ENCODE data around the gene IL3RA.
"Not testable (repeated sequence)": the region's sequence is repeated elsewhere in the genome, so short reads cannot be mapped to it uniquely, and the experiment has no call there.

IL3RA gene

DNA sequence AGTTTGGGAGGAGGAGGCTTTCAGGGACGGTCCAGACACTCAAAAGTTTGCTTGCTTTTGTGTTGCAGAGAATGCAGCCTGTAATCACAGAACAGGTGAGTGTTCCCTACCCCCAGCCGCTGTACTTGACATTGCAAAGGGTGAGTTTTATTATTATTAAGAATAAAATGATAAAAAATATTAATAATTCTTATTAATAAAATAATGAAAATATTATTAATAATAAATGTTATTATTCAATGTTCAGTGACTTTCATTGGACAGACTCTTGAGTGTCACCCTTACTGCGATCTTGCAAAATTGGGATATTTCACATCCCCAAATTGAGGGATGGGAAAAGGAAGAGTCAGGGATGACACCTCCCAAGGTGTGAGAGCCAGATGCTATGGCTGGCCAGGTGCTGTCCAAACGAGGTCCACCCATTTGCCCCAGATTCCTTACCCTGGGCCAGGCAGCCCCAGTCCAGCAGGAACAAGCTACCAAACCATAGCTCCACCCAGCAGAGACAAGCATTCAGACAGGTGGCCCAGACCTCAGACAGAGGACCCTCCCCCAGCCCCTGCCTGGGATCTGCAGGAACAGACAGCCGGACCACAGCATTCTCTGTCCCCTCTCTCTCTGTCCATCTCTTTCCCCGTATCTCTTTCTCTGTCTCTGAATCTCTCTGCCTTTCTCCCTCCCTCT is 22.4 kb downstream of the IL3RA start:
- no peak overlapping the region for H3K27ac ChIP-seq (ENCODE audit: low read depth, low read length)
- no peaks in the 10 kb centered on the region for H3K27me3 ChIP-seq (ENCODE audit: insufficient read depth, low read length)
- no peaks in the 10 kb centered on the region for H3K79me2 ChIP-seq (ENCODE audit: control insufficient read depth, insufficient read depth, low read length, unreplicated experiment)
- no peaks in the 10 kb centered on the region for H3K4me1 ChIP-seq (ENCODE audit: control insufficient read depth, insufficient read depth, low read length, unreplicated experiment)
- H3K36me3 ChIP-seq (ENCODE audit: insufficient read depth, low read length) = no peaks in the 10 kb centered on the region
- no peak overlapping the region for H2AFZ ChIP-seq (ENCODE audit: low read length, unreplicated experiment)
- H3K4me3 ChIP-seq (ENCODE audit: low read depth, low read length) = no peak overlapping the region

DNA sequence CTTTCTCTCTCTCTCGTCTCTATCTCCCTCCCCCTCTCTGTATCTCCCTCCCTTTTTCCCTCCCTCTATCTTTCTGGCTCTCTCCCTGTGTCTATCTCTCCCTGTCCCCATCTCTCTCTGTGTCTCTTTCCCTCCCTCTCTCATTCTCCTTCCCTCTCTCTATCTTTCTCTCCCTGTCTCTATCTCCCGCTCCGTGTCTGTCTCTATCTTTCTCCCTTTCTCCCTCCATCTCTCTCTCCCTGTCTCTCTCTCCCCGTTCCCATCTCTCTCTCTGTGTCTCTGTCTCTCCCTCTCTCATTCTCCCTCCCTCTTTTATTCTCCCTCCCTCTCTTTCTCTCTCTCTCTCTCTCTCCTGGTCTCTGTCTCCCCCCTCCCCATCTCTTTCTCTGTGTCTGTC is 22.9 kb downstream of the IL3RA start:
- H3K36me3 ChIP-seq (ENCODE audit: insufficient read depth, low read length) = no peaks in the 10 kb centered on the region
- no peaks in the 10 kb centered on the region for H3K4me1 ChIP-seq (ENCODE audit: control insufficient read depth, insufficient read depth, low read length, unreplicated experiment)
- H3K27ac ChIP-seq (ENCODE audit: low read depth, low read length) = no peak overlapping the region
- no peak overlapping the region for H2AFZ ChIP-seq (ENCODE audit: low read length, unreplicated experiment)
- H3K27me3 ChIP-seq (ENCODE audit: insufficient read depth, low read length) = no peaks in the 10 kb centered on the region
- H3K4me3 ChIP-seq (ENCODE audit: low read depth, low read length) = no peak overlapping the region
- no peaks in the 10 kb centered on the region for H3K79me2 ChIP-seq (ENCODE audit: control insufficient read depth, insufficient read depth, low read length, unreplicated experiment)

DNA sequence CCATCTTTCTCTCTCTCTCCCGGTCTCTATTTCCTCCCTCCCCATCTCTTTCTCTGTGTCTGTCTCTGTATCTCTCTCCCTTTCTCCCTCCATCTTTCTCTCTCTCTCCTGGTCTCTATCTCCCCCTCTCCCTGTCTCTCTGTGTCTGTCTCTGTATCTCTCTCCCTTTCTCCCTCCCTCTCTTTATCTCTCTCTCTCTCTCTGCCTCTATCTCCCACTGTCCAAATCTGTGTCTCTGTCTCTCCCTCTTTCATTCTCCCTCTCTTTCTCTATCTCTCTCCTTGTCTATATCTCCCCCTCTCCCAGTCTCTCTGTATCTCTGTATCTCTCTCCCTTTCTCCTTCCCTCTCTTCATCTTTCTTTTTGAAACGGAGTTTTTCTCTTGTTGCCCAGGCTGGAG is 23.6 kb downstream of the IL3RA start:
- H3K4me1 ChIP-seq (ENCODE audit: control insufficient read depth, insufficient read depth, low read length, unreplicated experiment) = no peaks in the 10 kb centered on the region

DNA sequence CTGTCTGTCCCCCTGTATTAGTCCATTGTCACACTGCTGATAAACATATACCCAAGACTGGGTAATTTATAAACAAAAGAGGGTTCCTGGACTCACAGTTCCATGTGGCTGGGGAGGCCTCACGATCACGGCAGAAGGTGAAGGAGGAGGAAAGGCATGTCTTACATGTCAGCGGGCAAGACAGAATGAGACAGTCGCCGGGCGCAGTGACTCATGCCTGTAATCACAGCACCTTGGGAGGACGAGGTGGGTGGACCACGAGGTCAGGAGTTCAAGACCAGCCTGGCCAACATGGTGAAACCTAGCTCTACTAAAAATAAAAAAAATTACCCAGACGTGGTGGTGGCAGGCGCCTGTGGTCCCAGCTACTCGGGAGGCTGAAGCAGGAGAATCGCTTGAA is 24.7 kb downstream of the IL3RA start:
- Histone ChIP-seq H2AFZ (ENCODE audit: low read length, unreplicated experiment) (no peak overlapping the region), H3K36me3 (ENCODE audit: insufficient read depth, low read length) (no peaks in the 10 kb centered on the region), H3K4me1 (ENCODE audit: control insufficient read depth, insufficient read depth, low read length, unreplicated experiment) (no peaks in the 10 kb centered on the region), H3K4me3 (ENCODE audit: low read depth, low read length) (no peak overlapping the region), H3K27ac (ENCODE audit: low read depth, low read length) (no peak overlapping the region), H3K27me3 (ENCODE audit: insufficient read depth, low read length) (no peaks in the 10 kb centered on the region), H3K79me2 (ENCODE audit: control insufficient read depth, insufficient read depth, low read length, unreplicated experiment) (no peaks in the 10 kb centered on the region)

More for the DNA sequence above, 23.6 kb downstream of the IL3RA start:
- Histone ChIP-seq H3K27me3 (ENCODE audit: insufficient read depth, low read length) (no peaks in the 10 kb centered on the region), H3K36me3 (ENCODE audit: insufficient read depth, low read length) (no peaks in the 10 kb centered on the region), H3K79me2 (ENCODE audit: control insufficient read depth, insufficient read depth, low read length, unreplicated experiment) (no peaks in the 10 kb centered on the region), H3K4me3 (ENCODE audit: low read depth, low read length) (no peak overlapping the region), H2AFZ (ENCODE audit: low read length, unreplicated experiment) (no peak overlapping the region), H3K27ac (ENCODE audit: low read depth, low read length) (no peak overlapping the region)

DNA sequence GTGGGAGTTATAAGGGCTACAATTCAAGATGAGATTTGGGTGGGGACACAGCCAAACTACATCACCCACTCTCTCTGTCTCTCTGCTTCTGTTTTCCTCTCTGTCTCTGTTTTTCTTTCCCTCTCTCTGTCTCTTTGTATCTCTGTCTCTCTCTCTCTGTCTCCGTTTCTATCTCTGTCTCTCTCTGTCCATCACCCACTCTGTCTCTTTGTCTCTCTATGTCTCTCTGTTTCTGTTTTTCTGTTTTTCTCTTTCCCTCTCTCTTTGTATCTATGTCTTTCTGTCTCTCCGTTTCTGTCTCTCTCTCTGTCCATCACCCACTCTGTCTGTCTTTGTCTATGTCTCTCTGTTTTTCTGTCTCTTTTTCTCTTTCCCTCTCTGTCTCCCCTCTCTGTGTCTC is 25.3 kb downstream of the IL3RA start:
- no peaks in the 10 kb centered on the region for H3K79me2 ChIP-seq (ENCODE audit: control insufficient read depth, insufficient read depth, low read length, unreplicated experiment)
- no peak overlapping the region for H3K27ac ChIP-seq (ENCODE audit: low read depth, low read length)
- no peaks in the 10 kb centered on the region for H3K4me1 ChIP-seq (ENCODE audit: control insufficient read depth, insufficient read depth, low read length, unreplicated experiment)
- no peaks in the 10 kb centered on the region for H3K36me3 ChIP-seq (ENCODE audit: insufficient read depth, low read length)
- H3K4me3 ChIP-seq (ENCODE audit: low read depth, low read length) = no peak overlapping the region
- no peaks in the 10 kb centered on the region for H3K27me3 ChIP-seq (ENCODE audit: insufficient read depth, low read length)
- no peak overlapping the region for H2AFZ ChIP-seq (ENCODE audit: low read length, unreplicated experiment)

DNA sequence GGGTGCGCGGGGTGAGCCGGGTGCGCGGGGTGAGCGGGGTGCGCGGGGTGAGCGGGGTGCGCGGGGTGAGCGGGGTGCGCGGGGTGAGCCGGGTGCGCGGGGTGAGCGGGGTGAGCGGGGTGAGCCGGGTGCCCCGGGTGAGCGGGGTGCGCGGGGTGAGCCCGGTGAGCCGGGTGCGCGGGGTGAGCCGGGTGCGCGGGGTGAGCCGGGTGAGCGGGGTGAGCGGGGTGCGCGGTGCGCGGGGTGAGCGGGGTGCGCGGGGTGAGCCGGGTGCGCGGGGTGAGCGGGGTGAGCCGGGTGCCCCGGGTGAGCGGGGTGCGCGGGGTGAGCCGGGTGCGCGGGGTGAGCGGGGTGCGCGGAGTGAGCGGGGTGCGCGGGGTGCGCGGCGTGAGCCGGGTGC is 29.8 kb downstream of the IL3RA start:
- H2AFZ ChIP-seq (ENCODE audit: low read length, unreplicated experiment); H3K36me3 ChIP-seq (ENCODE audit: insufficient read depth, low read length); H3K27ac ChIP-seq (ENCODE audit: low read depth, low read length); H3K27me3 ChIP-seq (ENCODE audit: insufficient read depth, low read length); H3K4me3 ChIP-seq (ENCODE audit: low read depth, low read length); H3K79me2 ChIP-seq (ENCODE audit: control insufficient read depth, insufficient read depth, low read length, unreplicated experiment); H3K4me1 ChIP-seq (ENCODE audit: control insufficient read depth, insufficient read depth, low read length, unreplicated experiment): not testable (repeated sequence)

DNA sequence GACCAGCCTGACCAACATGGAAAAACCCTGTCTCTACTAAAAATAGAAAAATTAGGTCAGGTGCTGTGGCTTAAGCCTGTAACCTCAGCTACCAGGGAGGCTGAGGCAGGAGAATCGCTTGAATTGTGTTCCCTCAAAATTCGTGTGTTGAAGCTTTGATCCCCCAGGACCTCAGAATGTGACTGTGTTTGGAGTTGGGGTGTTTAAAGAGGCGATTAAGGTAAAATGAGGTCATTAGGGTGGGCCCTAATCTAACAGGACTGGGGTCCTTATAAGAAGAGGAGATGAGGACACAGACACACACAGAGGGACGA is 31.8 kb downstream of the IL3RA start:
- no peaks in the 10 kb centered on the region for H3K27me3 ChIP-seq (ENCODE audit: insufficient read depth, low read length)
- H3K79me2 ChIP-seq (ENCODE audit: control insufficient read depth, insufficient read depth, low read length, unreplicated experiment) = no peaks in the 10 kb centered on the region
- H3K36me3 ChIP-seq (ENCODE audit: insufficient read depth, low read length) = no peaks in the 10 kb centered on the region
- no peak overlapping the region for H2AFZ ChIP-seq (ENCODE audit: low read length, unreplicated experiment)
- no peak overlapping the region for H3K27ac ChIP-seq (ENCODE audit: low read depth, low read length)
- H3K4me1 ChIP-seq (ENCODE audit: control insufficient read depth, insufficient read depth, low read length, unreplicated experiment) = no peaks in the 10 kb centered on the region
- no peak overlapping the region for H3K4me3 ChIP-seq (ENCODE audit: low read depth, low read length)

DNA sequence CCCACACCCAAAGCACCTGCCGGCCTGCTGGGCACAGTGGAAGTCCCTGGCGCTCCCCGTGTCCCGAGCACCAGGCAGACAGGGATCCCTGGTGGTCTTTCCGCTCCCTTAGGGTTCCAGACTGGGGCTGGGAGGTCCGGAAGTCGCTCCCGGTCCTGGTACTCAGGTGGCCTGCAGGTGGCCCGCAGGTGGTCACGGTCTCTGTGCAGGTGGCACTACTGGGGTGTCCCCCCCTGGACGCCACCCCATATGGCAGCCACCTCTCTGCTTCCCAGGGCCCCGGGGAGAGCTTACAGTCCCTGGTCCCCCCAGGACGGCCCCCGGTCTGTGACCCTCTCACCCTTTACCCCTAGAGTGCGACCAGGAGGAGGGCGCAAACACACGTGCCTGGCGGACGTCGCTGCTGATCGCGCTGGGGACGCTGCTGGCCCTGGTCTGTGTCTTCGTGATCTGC is 41.7 kb downstream of the IL3RA start:
- no peak overlapping the region for H3K27ac ChIP-seq (ENCODE audit: low read depth, low read length)
- H3K4me1 ChIP-seq (ENCODE audit: control insufficient read depth, insufficient read depth, low read length, unreplicated experiment) = peaks cover 5% of the 10 kb centered on the region
- no peak overlapping the region for H2AFZ ChIP-seq (ENCODE audit: low read length, unreplicated experiment)
- no peak overlapping the region for H3K4me3 ChIP-seq (ENCODE audit: low read depth, low read length)
- H3K36me3 ChIP-seq (ENCODE audit: insufficient read depth, low read length) = no peaks in the 10 kb centered on the region
- H3K79me2 ChIP-seq (ENCODE audit: control insufficient read depth, insufficient read depth, low read length, unreplicated experiment) = no peaks in the 10 kb centered on the region
- H3K27me3 ChIP-seq (ENCODE audit: insufficient read depth, low read length) = no peaks in the 10 kb centered on the region

DNA sequence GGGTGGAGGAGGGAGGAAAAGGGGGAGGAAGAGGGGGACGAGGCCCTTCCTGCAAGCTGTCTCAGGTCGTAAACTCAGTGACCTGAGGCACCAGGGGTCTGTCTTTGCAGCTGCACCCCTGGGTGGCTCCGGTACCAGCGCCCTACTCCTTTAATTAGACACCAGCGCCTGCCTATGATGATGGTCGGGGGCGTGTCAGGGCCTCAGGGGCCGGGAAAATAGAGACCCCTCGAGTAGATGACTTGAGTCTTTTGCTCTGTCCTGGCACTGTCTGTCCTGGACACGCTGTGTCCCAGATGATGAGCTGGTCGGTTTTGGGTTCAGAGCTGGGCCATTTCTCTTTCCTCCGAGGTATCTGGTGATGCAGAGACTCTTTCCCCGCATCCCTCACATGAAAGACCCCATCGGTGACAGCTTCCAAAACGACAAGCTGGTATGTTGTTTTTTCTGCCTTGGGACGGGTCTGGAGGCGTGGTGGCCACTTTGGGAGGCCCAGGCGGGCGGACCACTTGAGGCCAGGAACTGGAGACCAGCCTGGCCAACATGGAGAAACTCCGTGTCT is 44.2 kb downstream of the IL3RA start:
- H3K27ac ChIP-seq (ENCODE audit: low read depth, low read length) = no peak overlapping the region
- peaks cover 18% of the 10 kb centered on the region for H3K36me3 ChIP-seq (ENCODE audit: insufficient read depth, low read length)

DNA sequence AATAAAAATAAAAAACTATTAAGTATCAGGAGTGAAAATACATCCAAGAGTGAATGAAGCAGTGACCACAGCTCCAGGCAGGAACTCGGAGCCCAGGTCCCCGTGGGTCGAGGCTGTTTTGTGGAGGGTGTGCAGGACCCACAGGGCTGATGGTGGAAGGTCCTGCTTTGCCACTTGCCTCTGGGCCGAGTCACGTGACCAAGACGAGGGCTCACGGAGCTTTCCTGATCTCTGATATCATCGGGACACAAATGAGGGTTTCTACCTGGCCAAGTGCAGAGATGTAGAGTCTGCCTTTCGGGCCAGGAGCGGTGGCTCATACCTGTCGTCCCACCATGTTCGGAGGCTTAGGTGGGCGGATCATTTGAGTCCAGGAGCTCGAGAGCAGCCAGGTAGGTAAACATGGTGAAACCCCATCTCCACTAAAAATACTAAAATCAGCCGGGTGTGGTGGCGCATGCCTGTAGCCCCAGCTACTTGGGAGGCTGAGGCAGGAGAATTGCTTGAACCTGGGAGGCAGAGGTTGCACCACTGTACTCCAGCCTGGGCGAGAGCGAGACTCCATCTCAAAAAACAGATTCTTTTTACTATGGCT is 48.2 kb downstream of the IL3RA start:
- no peak overlapping the region for H3K27ac ChIP-seq (ENCODE audit: low read depth, low read length)
- H3K79me2 ChIP-seq (ENCODE audit: control insufficient read depth, insufficient read depth, low read length, unreplicated experiment) = peaks cover 41% of the 10 kb centered on the region
- no peak overlapping the region for H2AFZ ChIP-seq (ENCODE audit: low read length, unreplicated experiment)
- H3K27me3 ChIP-seq (ENCODE audit: insufficient read depth, low read length) = no peaks in the 10 kb centered on the region
- no peak overlapping the region for H3K4me3 ChIP-seq (ENCODE audit: low read depth, low read length)
- peaks cover 55% of the 10 kb centered on the region for H3K36me3 ChIP-seq (ENCODE audit: insufficient read depth, low read length)
- H3K4me1 ChIP-seq (ENCODE audit: control insufficient read depth, insufficient read depth, low read length, unreplicated experiment) = peaks cover 20% of the 10 kb centered on the region

More for the DNA sequence above, 44.2 kb downstream of the IL3RA start:
- peaks cover 2% of the 10 kb centered on the region for H3K79me2 ChIP-seq (ENCODE audit: control insufficient read depth, insufficient read depth, low read length, unreplicated experiment)
- H3K4me1 ChIP-seq (ENCODE audit: control insufficient read depth, insufficient read depth, low read length, unreplicated experiment) = peaks cover 14% of the 10 kb centered on the region
- H3K27me3 ChIP-seq (ENCODE audit: insufficient read depth, low read length) = no peaks in the 10 kb centered on the region
- H3K4me3 ChIP-seq (ENCODE audit: low read depth, low read length) = no peak overlapping the region
- no peak overlapping the region for H2AFZ ChIP-seq (ENCODE audit: low read length, unreplicated experiment)

All from ACC112 (cell line).